Measurements from ENCODE around the gene OR2V2.

Gene OR2V2

DNA sequence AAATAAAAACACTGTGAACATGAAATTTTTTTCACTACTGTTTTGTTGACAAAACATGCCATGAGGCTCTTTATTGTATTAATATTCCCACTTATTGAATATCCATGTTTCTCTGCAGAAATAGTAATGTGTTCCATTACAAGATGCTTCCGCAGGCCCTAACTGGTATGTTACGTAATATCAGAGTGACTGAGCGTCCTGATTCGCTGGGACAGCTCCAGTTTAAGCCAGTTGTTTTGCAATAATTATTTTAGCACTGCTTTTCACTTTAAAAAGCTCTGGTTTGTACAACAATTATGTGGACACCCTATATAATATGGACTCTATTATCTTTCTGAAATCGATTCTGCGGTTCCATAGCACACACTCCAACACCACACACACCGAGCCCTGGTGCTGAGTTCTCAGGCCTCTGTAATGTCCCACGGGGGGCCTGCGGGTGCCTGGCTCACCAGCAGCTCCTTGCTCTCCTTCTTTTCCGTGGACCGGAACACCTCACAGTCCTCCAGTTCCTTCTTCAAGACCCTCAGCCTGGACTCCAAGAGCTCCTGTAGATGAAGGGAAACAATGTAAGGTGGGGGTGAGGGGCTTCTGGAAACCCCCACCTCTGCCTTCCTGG lies 55.8 kb downstream of the OR2V2 start:
- no peak overlapping the region for H3K27ac ChIP-seq
- TF ChIP-seq, protein P1, sequence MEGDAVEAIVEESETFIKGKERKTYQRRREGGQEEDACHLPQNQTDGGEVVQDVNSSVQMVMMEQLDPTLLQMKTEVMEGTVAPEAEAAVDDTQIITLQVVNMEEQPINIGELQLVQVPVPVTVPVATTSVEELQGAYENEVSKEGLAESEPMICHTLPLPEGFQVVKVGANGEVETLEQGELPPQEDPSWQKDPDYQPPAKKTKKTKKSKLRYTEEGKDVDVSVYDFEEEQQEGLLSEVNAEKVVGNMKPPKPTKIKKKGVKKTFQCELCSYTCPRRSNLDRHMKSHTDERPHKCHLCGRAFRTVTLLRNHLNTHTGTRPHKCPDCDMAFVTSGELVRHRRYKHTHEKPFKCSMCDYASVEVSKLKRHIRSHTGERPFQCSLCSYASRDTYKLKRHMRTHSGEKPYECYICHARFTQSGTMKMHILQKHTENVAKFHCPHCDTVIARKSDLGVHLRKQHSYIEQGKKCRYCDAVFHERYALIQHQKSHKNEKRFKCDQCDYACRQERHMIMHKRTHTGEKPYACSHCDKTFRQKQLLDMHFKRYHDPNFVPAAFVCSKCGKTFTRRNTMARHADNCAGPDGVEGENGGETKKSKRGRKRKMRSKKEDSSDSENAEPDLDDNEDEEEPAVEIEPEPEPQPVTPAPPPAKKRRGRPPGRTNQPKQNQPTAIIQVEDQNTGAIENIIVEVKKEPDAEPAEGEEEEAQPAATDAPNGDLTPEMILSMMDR (conservative IDR thresholded peaks at IDR 0.05), result no peak

DNA sequence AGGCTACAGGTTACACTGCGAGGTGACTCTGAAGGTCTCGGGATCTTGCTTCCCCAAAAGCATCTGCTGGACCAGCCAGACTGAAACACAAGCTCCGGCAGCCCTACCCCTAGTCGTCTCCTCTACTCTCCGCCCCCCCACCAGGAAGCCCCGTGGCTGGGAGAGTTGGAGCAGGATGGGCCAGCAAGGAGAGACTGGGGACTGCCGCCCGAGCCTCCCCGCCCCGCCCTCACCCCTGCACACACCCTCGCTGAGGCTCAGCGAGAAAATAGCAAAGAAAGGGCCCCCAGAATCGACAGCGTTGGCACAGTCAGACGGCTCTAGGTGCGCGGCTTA lies 56.4 kb downstream of the OR2V2 start:
- TF ChIP-seq, protein P1 (conservative IDR thresholded peaks at IDR 0.05), result no peak
- peak overlapping the region; percentile 81; the same call in 1 of the 2 replicates for H3K27ac ChIP-seq

DNA sequence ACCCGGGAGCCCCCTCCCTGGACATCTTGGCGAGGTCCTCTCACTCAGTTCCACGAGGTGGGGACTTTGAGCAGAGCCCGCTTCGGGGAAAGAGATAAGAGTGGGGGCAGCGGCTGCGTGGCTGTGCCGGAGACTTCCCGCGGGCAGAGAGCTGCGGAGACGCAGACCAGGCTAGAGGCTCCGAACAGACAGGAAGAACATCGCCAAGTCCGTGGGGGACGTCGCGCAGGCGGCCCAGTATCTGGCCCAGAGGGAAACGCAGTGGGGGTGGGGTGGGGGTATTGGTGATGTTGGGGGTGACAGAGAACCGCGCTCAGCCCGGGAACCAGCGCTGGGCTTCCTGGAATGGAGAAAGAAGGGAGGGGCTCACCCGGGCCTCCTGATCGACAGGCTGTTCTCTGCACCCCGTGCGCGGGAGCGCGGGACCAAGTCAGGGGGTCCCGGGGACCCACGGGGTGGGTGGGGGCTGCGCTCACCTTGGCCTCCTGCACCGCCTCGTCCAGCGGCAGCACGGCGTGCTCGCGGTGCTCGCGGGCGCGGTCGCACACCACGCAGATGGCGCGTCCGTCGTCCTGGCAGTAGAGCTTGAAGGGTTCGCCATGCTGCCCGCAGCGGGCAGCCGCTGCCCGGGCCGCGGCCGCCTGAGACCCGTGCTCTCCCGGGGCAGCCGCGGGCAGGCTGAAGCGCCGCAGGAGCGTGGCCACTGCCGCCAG lies 56.9 kb downstream of the OR2V2 start:
- H3K27ac ChIP-seq, result peak overlapping the region; percentile 81
- TF ChIP-seq, protein P1 (conservative IDR thresholded peaks at IDR 0.05), result peak; percentile 20; the same call in 1 of the 2 replicates

DNA sequence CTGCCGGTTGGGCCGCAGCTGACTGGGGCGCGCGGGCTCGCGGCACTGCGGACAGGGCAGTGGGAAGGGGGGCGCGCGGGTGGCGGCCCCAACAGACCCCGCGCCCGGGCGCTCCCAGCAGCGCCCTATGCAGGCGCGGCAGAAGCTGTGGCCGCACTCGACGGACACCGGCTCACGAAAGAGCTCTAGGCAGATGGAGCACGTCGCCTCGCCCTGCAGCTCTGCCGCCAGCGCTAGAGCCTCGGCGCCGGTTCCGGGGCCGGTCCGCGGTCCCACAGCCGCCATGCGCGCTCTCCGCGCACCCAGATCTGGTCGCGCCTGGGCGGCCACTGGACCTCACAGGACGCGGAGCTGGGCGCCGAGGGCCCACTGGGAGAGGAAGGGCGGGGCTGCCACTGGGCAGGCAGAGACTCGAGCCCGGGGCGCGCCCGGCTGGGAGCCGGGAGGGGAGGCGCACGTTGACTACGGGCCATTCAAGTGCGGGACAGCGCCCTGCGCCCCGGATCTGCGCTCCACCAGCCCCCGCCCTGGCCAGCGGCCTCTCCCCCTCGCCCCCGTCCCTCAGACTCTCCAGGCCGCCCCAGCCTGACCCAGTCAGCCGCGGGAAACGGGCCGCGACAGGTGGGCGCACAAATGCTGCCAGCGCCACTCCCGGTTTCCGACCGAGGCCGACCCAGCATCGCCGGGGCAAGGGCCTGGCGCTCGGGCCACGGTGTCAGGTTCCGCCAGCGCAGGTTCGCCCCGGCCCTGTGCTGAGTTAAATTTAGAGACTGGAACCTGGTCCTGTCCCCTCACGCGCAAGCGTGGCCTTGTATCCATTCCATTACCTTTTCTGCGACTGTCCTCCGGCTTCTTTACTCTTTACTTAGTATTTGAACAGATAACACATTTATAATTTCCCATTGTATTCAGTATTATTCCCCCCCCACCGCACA lies 57.7 kb downstream of the OR2V2 start, which contains the start of gene TRIM7:
Gene TRIM7, minus strand, starts transcription at position 371 of the 935 bp plus-strand sequence. Its CDS starts 86 bp downstream, at position 285.
- TF ChIP-seq, protein P1 (conservative IDR thresholded peaks at IDR 0.05), result no peak
- peak within 1 kb of the TSS; percentile 81 for H3K27ac ChIP-seq

DNA sequence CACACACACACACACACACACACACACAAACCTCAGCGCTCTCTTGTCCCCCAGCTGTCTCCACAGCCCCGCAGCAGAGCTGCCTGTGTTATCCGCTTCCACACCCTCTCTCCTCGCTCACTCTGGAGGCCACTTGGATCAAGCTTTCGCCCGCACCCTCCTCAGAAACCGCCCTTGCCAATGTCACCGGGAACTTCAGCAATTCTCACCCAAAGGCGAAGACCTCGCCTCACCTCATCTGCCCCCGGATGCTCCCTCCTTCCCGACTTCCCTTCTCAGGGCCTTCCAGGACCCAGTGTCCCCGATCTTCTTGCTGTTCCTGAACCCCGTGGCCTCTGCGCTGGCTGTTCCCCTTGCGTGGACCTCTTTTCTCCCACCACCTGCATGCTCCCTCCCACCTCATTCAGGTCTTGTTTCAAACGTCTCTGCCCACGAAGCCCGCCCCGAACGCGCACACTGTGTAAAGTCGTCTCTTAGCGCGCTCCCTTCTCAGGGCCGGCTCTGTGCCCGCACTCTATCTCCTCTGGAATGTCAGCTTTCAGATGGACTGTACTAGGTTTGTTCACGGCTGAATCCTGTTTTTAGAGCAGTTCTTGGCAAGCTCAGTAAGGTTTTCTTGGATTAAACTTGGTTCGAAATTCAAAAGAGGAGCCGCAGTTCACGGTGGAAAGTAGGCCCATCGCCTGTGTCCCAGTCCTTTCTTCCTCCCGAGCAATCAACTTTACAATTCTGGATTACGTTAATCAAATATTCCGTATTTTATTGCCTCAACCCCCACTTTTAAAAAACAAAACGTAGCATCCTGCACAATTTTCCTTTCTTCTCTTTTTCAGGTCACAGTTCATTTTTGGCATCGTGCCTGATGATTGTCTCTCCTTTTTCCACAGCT lies 58.6 kb downstream of the OR2V2 start:
- peak overlapping the region; percentile 81 for H3K27ac ChIP-seq
- TF ChIP-seq, protein P1 (conservative IDR thresholded peaks at IDR 0.05), result no peak

DNA sequence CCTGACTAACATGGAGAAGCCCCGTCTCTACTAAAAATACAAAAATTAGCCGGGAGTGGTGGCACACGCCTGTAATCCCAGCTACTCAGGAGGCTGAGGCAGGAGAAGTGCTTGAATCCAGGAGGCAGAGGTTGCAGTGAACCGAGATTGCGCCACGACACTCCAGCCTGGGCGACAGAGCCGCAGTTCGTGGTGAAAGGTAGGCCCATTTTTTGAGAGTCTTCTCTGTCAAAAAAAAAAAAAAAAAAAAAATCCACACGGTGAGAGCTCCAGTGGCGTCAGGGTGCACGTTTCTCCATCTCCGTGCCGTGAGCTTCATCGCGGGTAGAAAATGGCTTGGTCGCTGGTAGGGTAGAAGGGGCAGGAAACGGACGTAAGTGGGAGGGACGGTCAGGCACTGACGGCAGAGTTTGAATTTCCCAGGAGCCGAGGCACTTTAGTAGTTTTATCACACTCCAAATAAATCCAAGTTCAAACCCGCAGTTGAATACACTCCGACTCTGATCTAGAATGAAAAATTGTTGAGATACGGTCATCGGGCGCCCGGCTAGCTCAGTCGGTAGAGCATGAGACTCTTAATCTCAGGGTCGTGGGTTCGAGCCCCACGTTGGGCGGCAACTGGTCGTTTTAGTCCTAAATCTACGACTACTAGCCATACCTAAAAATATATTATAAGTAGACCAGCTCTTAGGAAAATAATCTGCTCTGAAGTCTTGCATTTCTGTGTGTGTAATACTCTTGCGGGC lies 60.0 kb downstream of the OR2V2 start:
- TF ChIP-seq, protein P1 (conservative IDR thresholded peaks at IDR 0.05), result no peak; the same call in 1 of the 2 replicates
- H3K27ac ChIP-seq, result peak overlapping the region; percentile 81

All from VCaP (cell line).